HepG2 (cell line): ENCODE measurements around the gene CCBE1. TPM values are rescaled to one million over a fixed set of nuclear protein-coding genes. Genes with fewer than 3 reads are reported as not detected.

ENCODE experiments used
- ATAC-seq: fragments of 200-7000 bp; cut with Tn5 transposase; 3 replicates; pipeline ENCODE4 v1.9.1; 2020; ENCODE audit warnings: mild to moderate bottlenecking, moderate library complexity
- BruUV-seq: library from RNA; stranded (reverse); fragments of 400-500 nt; replicated peaks from 2 replicates; lab custom pipeline; 2021; lab: Mats Ljungman, UMichigan
- CTCF ChIA-PET: fragments of 300-600 bp; formaldehyde crosslinking; extraction: SDS; loops from one replicate; lab custom pipeline; 2021; ENCODE audit warnings: low total read pairs, inconsistent platforms, low intra/inter-chr PET ratio; lab: Yijun Ruan, JAX
- POLR2A ChIA-PET: fragments of 350-600 bp; sonication (Branson Sonifier 250); formaldehyde crosslinking; loops from one replicate; lab custom pipeline; 2020; ENCODE audit warnings: antibody characterized with exemption, inconsistent platforms; lab: Yijun Ruan, JAX
- DNase-seq: peaks from one replicate; pipeline ENCODE4 v3.0.0-alpha.2; 2015; ENCODE audit warnings: low spot score
- FAIRE-seq: peaks from 3 replicates; lab custom pipeline; 2011; peaks lifted over from hg19 to GRCh38; lab: Jason Lieb, UNC
- H2AFZ ChIP-seq: one replicate; pipeline ENCODE4 v1.6.1; 2011; ENCODE audit warnings: low read length, inconsistent platforms
- H3K27ac ChIP-seq: fragments of 300-600 bp; 3 replicates; pipeline ENCODE4 v1.8.0; 2011; ENCODE audit warnings: mixed run types, mild to moderate bottlenecking, mixed read lengths, low read length, inconsistent platforms; ENCODE audit not compliant: insufficient read depth; ENCODE audit errors: extremely low read length
- H3K27me3 ChIP-seq, 2 experiments: fragments of 200-600 bp in 1 of 2; 2 replicates in 1 of 2; 3 replicates in 1 of 2; pipeline versions ENCODE4 v1.6.0 to v1.8.0; 2011; ENCODE audit warnings: low read length in 2 of 2, mild to moderate bottlenecking in 2 of 2, moderate library complexity in 2 of 2, inconsistent platforms in 1 of 2; ENCODE audit not compliant: insufficient read depth in 2 of 2, control insufficient read depth in 1 of 2
- H3K36me3 ChIP-seq, 2 experiments: fragments of 200-600 bp in 1 of 2; replicated peaks in 1 of 2; 2 replicates in 1 of 2; 3 replicates in 1 of 2; pipeline versions ENCODE4 v1.5.1 to v1.8.0; 2011; ENCODE audit warnings: low read length in 2 of 2, inconsistent platforms in 1 of 2; ENCODE audit not compliant: insufficient read depth in 2 of 2, control insufficient read depth in 1 of 2
- H3K4me1 ChIP-seq: 2 replicates; pipeline ENCODE4 v1.5.1; 2012; ENCODE audit warnings: low read length, inconsistent platforms; ENCODE audit not compliant: insufficient read depth
- H3K4me2 ChIP-seq: 2 replicates; pipeline ENCODE4 v1.6.0; 2011; ENCODE audit warnings: low read depth, low read length, inconsistent platforms
- H3K4me3 ChIP-seq, 3 experiments: fragments of 200-600 bp in 1 of 3; sonication (generic), shearing (Covaris generic) in 1 of 3; replicated peaks in 1 of 3; 2 replicates each; pipeline ENCODE4 v1.5.1; 2011 to 2016; ENCODE audit warnings: low read length in 3 of 3, inconsistent platforms in 2 of 3, low read depth in 2 of 3, mild to moderate bottlenecking in 2 of 3, control low read depth in 1 of 3, mixed read lengths in 1 of 3; ENCODE audit not compliant: insufficient read depth in 1 of 3
- H3K79me2 ChIP-seq: one replicate; pipeline ENCODE4 v1.6.1; 2011; ENCODE audit warnings: low read length, inconsistent platforms; ENCODE audit not compliant: insufficient read depth
- H3K9ac ChIP-seq: 2 replicates; pipeline ENCODE4 v1.6.0; 2011; ENCODE audit warnings: mild to moderate bottlenecking, low read depth, low read length, inconsistent platforms; ENCODE audit not compliant: insufficient read depth
- H3K9me3 ChIP-seq: 2 replicates; pipeline ENCODE4 v1.5.1; 2012; ENCODE audit warnings: mild to moderate bottlenecking, low read length
- H4K20me1 ChIP-seq: 2 replicates; pipeline ENCODE4 v1.6.0; 2011; ENCODE audit warnings: inconsistent platforms, mild to moderate bottlenecking, low read length, moderate library complexity; ENCODE audit not compliant: insufficient read depth
- ARHGAP35 ChIP-seq: sonication (generic); formaldehyde crosslinking; IDR thresholded peaks from 2 replicates; pipeline ENCODE4 v1.9.0; 2022; ENCODE audit warnings: mild to moderate bottlenecking, inconsistent platforms, moderate library complexity, missing genetic modification reagents, borderline replicate concordance
- HNRNPUL1 ChIP-seq: fragments of 200-400 bp; formaldehyde crosslinking; IDR thresholded peaks from 2 replicates; pipeline ENCODE4 v1.6.1; 2017; ENCODE audit warnings: low read depth, mild to moderate bottlenecking, low read length, moderate library complexity
- MAZ ChIP-seq, 2 experiments: sonication (generic) in 1 of 2; formaldehyde crosslinking in 1 of 2; IDR thresholded peaks; 2 replicates each; pipeline versions ENCODE4 v1.5.0 to v1.6.1; 2012 to 2020; ENCODE audit warnings: low read depth in 2 of 2, mild to moderate bottlenecking in 2 of 2, borderline replicate concordance in 1 of 2, improper control_type of control experiment in 1 of 2, low read length in 1 of 2, missing genetic modification reagents in 1 of 2, moderate library complexity in 1 of 2
- MTA3 ChIP-seq: sonication (generic); formaldehyde crosslinking; IDR thresholded peaks from 2 replicates; pipeline ENCODE4 v1.4.0; 2020; ENCODE audit warnings: missing genetic modification reagents
- NFRKB ChIP-seq: fragments of 450-650 bp; IDR thresholded peaks from 2 replicates; pipeline ENCODE4 v1.6.1; 2017
- RXRB ChIP-seq: IDR thresholded peaks from 2 replicates; pipeline ENCODE4 v1.6.1; 2016; ENCODE audit warnings: borderline replicate concordance, missing genetic modification reagents, missing compliant biosample characterization
- ZMYM4 ChIP-seq: sonication (generic); formaldehyde crosslinking; IDR thresholded peaks from 2 replicates; pipeline ENCODE4 v1.8.1; 2023; ENCODE audit warnings: mild to moderate bottlenecking, missing genetic modification reagents
- ZNF235 ChIP-seq: sonication (generic); formaldehyde crosslinking; IDR thresholded peaks from 2 replicates; pipeline ENCODE4 v1.8.1; 2023; ENCODE audit warnings: mild to moderate bottlenecking, missing genetic modification reagents, borderline replicate concordance
- WGBS: methylation state at CpG from one replicate; pipeline ENCODE4 v1.1.6; 2017; ENCODE audit warnings: low lambda C conversion rate; 5-methylcytosine and 5-hydroxymethylcytosine counted together
- in situ Hi-C: cut with HindIII; loops from 2 replicates; pipeline ENCODE4 v1.10.0; 2017; ENCODE audit warnings: low pct_unique_long_range_greater_than_20kb; ENCODE audit not compliant: extremely low pct_ligation_motif_present
- intact Hi-C: fragments of 100-400 bp; cut with micrococcal nuclease; formaldehyde crosslinking; loops from one replicate; pipeline ENCODE4 v1.10.0; 2022; ENCODE audit not compliant: unreplicated experiment
- polyA plus RNA-seq, 8 experiments: library from polyadenylated mRNA; depleted of rRNA in 3 of 8; stranded (reverse) in 7 of 8; unstranded in 1 of 8; fragments of >200 nt; fragmentation: Illumina TruSeq in 4 of 8; extraction: Trizol in 4 of 8; gene quantifications; 2 replicates each; pipeline versions ENCODE4 v1.2.1 to v1.2.3, GENCODE V29; 2011 to 2016; ENCODE audit warnings: low read depth in 4 of 8, missing spikeins in 1 of 8, mixed read lengths in 1 of 8; ENCODE audit not compliant: insufficient read depth in 1 of 8
- total RNA-seq, 5 experiments: library from RNA; depleted of rRNA; stranded (reverse); fragments of >200 nt; fragmentation: Illumina TruSeq; extraction: Trizol; gene quantifications; 2 replicates each; pipeline ENCODE4 v1.2.3, GENCODE V29; 2016; ENCODE audit warnings: low read depth in 1 of 5
- TF ChIP-seq, protein P1 (sequence below): sonication (generic); formaldehyde crosslinking; IDR thresholded peaks from 2 replicates; pipeline ENCODE4 v1.5.0; 2020; ENCODE audit warnings: mild to moderate bottlenecking, missing genetic modification reagents, borderline replicate concordance
- TF ChIP-seq, protein P2 (sequence below): sonication (generic); formaldehyde crosslinking; IDR thresholded peaks from 2 replicates; pipeline ENCODE4 v1.4.0; 2020; ENCODE audit warnings: mild to moderate bottlenecking, missing genetic modification reagents

Gene CCBE1
- total and polyA plus RNA-seq, 2 of the 13 experiments (the other 11 are each of a cell fraction or from before 2014, with no cell fraction given): not detected

GRCh38 chr18:59400407-59400806 lies 296.8 kb downstream of the CCBE1 start:
- POLR2A ChIA-PET: no interaction called here
- no peaks in the 10 kb centered on the region for H3K4me1 ChIP-seq
- no peak for DNase-seq
- H3K4me3 ChIP-seq: no peak overlapping the region
- BruUV-seq: no TSS peak
- FAIRE-seq: no peak
- H3K9me3 ChIP-seq: no peaks in the 10 kb centered on the region
- no peak overlapping the region for H3K27ac ChIP-seq
- H3K4me2 ChIP-seq: no peak overlapping the region
- in situ Hi-C loops: loop anchor here (5.0 kb wide), 1 partner anchor 93 kb away; no protein-coding TSS in a partner anchor
- WGBS: 41% methylated on average over 6 of the region's 6 CpGs
- H3K27me3 ChIP-seq: peaks cover 0 to 10% of the 10 kb centered on the region in 2 experiments; a peak in 1 of 5 replicates
- TF ChIP-seq ARHGAP35 (no peak), ZNF235 (CRISPR knock-in tag) (no peak)
- TF ChIP-seq, protein P1, sequence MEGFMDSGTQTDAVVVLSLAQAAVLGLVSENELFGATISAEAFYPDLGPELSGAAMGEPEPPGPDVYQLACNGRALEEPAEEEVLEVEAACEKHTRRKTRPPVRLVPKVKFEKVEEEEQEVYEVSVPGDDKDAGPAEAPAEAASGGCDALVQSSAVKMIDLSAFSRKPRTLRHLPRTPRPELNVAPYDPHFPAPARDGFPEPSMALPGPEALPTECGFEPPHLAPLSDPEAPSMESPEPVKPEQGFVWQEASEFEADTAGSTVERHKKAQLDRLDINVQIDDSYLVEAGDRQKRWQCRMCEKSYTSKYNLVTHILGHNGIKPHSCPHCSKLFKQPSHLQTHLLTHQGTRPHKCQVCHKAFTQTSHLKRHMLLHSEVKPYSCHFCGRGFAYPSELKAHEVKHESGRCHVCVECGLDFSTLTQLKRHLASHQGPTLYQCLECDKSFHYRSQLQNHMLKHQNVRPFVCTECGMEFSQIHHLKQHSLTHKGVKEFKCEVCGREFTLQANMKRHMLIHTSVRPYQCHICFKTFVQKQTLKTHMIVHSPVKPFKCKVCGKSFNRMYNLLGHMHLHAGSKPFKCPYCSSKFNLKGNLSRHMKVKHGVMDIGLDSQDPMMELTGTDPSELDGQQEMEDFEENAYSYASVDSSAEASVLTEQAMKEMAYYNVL (CRISPR knock-in tag): no peak
- intact Hi-C loops: no loop called here
- no peak overlapping the region for H2AFZ ChIP-seq
- ATAC-seq: no peak
- H3K36me3 ChIP-seq: no peaks in the 10 kb centered on the region
- no peaks in the 10 kb centered on the region for H3K79me2 ChIP-seq
- no peaks in the 10 kb centered on the region for H4K20me1 ChIP-seq
- CTCF ChIA-PET: interaction anchor here (1.3 kb wide), 1 partner anchor 92 kb away, joined by 5 read pairs; no protein-coding TSS in a partner anchor
- H3K9ac ChIP-seq: no peak overlapping the region

DNA sequence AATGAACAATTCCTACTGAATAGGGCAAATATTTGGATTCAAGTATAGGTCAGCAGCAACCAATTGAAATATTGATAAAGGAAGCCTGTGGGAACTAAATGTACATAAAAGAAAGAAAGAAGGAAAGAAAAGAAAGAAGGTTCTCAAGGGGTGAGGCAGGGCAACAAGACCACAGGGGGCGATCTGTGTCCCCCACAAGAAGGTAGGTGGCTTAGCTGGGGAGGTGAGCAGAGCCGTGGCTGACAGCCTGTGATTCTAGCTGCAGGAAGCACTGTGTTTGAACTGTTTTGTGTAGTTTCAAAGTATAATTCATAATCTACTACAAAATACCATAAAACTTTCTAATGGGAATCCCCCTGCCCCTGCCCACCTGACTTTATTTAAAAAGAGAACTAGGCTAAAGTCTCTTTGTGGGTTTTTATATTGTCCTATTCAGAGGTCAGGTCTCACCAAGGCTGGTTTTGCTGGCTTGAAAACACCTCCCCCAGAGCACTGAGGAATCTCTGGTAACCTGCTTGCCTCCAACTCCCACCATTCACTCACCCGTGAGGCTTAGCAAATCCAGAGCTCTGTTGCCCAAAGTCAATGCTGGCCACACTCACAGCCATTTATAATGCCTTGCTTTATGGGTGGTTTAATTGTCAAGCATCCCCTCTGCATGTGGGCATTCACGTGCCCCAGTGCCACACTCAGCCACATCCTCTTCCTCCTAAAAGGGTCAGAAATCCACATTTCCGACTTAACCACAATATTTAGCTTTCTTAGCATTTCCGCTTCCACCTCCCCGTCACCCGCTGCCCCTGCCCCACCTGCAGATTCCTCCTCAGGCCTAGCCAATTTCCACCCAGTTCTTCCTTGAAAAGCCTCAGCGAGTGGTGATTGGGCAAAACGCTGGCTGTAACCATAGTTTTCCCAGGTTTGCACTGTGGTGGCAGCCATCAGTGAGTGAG lies 301.7 kb downstream of the CCBE1 start:
- H3K4me2 ChIP-seq: no peak overlapping the region
- no peak for DNase-seq
- no TSS peak for BruUV-seq
- TF ChIP-seq RXRB (CRISPR knock-in tag): no peak
- TF ChIP-seq ZMYM4: no peak
- TF ChIP-seq, protein P2, sequence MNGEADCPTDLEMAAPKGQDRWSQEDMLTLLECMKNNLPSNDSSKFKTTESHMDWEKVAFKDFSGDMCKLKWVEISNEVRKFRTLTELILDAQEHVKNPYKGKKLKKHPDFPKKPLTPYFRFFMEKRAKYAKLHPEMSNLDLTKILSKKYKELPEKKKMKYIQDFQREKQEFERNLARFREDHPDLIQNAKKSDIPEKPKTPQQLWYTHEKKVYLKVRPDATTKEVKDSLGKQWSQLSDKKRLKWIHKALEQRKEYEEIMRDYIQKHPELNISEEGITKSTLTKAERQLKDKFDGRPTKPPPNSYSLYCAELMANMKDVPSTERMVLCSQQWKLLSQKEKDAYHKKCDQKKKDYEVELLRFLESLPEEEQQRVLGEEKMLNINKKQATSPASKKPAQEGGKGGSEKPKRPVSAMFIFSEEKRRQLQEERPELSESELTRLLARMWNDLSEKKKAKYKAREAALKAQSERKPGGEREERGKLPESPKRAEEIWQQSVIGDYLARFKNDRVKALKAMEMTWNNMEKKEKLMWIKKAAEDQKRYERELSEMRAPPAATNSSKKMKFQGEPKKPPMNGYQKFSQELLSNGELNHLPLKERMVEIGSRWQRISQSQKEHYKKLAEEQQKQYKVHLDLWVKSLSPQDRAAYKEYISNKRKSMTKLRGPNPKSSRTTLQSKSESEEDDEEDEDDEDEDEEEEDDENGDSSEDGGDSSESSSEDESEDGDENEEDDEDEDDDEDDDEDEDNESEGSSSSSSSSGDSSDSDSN (CRISPR knock-in tag): no peak
- TF ChIP-seq NFRKB: no peak
- TF ChIP-seq MTA3 (CRISPR knock-in tag): no peak
- no peak for TF ChIP-seq HNRNPUL1
- no peak for TF ChIP-seq MAZ (IDR thresholded peaks at IDR 0.05; ENCODE audit: borderline replicate concordance, low read depth, low read length)
- no peak for TF ChIP-seq MAZ (CRISPR knock-in tag; IDR thresholded peaks at IDR 0.05; ENCODE audit: low read depth)

More for the DNA sequence above, 301.7 kb downstream of the CCBE1 start:
- no peaks in the 10 kb centered on the region for H3K4me1 ChIP-seq
- no peak overlapping the region for H2AFZ ChIP-seq
- ATAC-seq (no peak), FAIRE-seq (no peak)
- no peaks in the 10 kb centered on the region for H4K20me1 ChIP-seq
- no peaks in the 10 kb centered on the region for H3K36me3 ChIP-seq
- intact Hi-C loops: no loop called here
- H3K27me3 ChIP-seq: peaks cover 0 to 18% of the 10 kb centered on the region in 2 experiments; a peak in 3 of 5 replicates
- H3K9me3 ChIP-seq: no peaks in the 10 kb centered on the region
- no peaks in the 10 kb centered on the region for H3K79me2 ChIP-seq
- H3K4me3 ChIP-seq: no peak overlapping the region
- in situ Hi-C loops: no loop called here
- 43% methylated on average over 10 of the region's 10 CpGs for WGBS
- CTCF ChIA-PET: no interaction called here
- H3K27ac ChIP-seq: no peak overlapping the region
- H3K9ac ChIP-seq: no peak overlapping the region
- POLR2A ChIA-PET: no interaction called here
